ENCODE measurements around the gene IRF2BPL. TPM values are rescaled to one million over a fixed set of nuclear protein-coding genes. Genes with fewer than 3 reads are reported as not detected.

IRF2BPL gene
- total and polyA plus RNA-seq, 4 donors = 3.8 to 15.8 (median 7.4) TPM

- H3K4me1 ChIP-seq (ENCODE audit: control insufficient read depth in 4 of 4, insufficient read depth in 4 of 4, low read length in 3 of 4) = peaks cover 0 to 3% (median 0%) of the 10 kb centered on the region in 4 donors
- H3K36me3 ChIP-seq (ENCODE audit: control insufficient read depth in 4 of 4, insufficient read depth in 3 of 4, low read depth in 1 of 4, low read length in 3 of 4) = no peaks in the 10 kb centered on the region
- H3K4me3 ChIP-seq (ENCODE audit: low read depth in 1 of 3, low read length in 3 of 3) = no peak overlapping the region
- no peak overlapping the region for H3K27ac ChIP-seq (ENCODE audit: low read depth in 1 of 2, low read length in 2 of 2)
- H3K27me3 ChIP-seq (ENCODE audit: control insufficient read depth in 4 of 4, insufficient read depth in 4 of 4, low read length in 3 of 4) = no peaks in the 10 kb centered on the region
- no peaks in the 10 kb centered on the region for H3K9me3 ChIP-seq (ENCODE audit: control insufficient read depth in 4 of 4, low read length in 3 of 4)
- 86% methylated on average over 8 of the region's 8 CpGs for WGBS
- TF ChIP-seq RAD21 (IDR thresholded peaks at IDR 0.05) (no peak), ATF3 (IDR thresholded peaks at IDR 0.05) (no peak), GABPA (IDR thresholded peaks at IDR 0.05 in 1 of 2, conservative IDR thresholded peaks at IDR 0.05 in 1 of 2) (no peak), FOXA2 (IDR thresholded peaks at IDR 0.05) (no peak), TAF1 (conservative IDR thresholded peaks at IDR 0.05) (no peak), HNF4A (conservative IDR thresholded peaks at IDR 0.05) (no peak)
- no peak for DNase-seq (ENCODE audit: low spot score)
- no peak overlapping the region for H3K9ac ChIP-seq (ENCODE audit: low read depth in 1 of 2, low read length in 2 of 2)
Observed at GRCh38 chr14:77064521-77065178, 36.1 kb upstream of the IRF2BPL start.

- H3K36me3 ChIP-seq (ENCODE audit: control insufficient read depth in 4 of 4, insufficient read depth in 3 of 4, low read depth in 1 of 4, low read length in 3 of 4) = no peaks in the 10 kb centered on the region
- H3K4me1 ChIP-seq (ENCODE audit: control insufficient read depth in 4 of 4, insufficient read depth in 4 of 4, low read length in 3 of 4) = peaks cover 0 to 3% (median 0%) of the 10 kb centered on the region in 4 donors
- WGBS = 82% methylated on average over 10 of the region's 10 CpGs
Observed at GRCh38 chr14:77063571-77064171, 35.2 kb upstream of the IRF2BPL start.

GRCh38 chr14:77062261-77062660, 33.8 kb upstream of the IRF2BPL start:
- H3K27me3 ChIP-seq (ENCODE audit: control insufficient read depth in 4 of 4, insufficient read depth in 4 of 4, low read length in 3 of 4) = no peaks in the 10 kb centered on the region
- no peak overlapping the region for H3K27ac ChIP-seq (ENCODE audit: low read depth in 1 of 2, low read length in 2 of 2)
- no peaks in the 10 kb centered on the region for H3K9me3 ChIP-seq (ENCODE audit: control insufficient read depth in 4 of 4, low read length in 3 of 4)
- H3K4me1 ChIP-seq (ENCODE audit: control insufficient read depth in 4 of 4, insufficient read depth in 4 of 4, low read length in 3 of 4) = no peaks in the 10 kb centered on the region
- H3K36me3 ChIP-seq (ENCODE audit: control insufficient read depth in 4 of 4, insufficient read depth in 3 of 4, low read depth in 1 of 4, low read length in 3 of 4) = no peaks in the 10 kb centered on the region
- H3K9ac ChIP-seq (ENCODE audit: low read depth in 1 of 2, low read length in 2 of 2) = no peak overlapping the region
- DNase-seq (ENCODE audit: low spot score) = no peak
- 87% methylated on average over 3 of the region's 3 CpGs for WGBS
- H3K4me3 ChIP-seq (ENCODE audit: low read depth in 1 of 3, low read length in 3 of 3) = no peak overlapping the region
- TF ChIP-seq EGR1 (IDR thresholded peaks at IDR 0.05; ENCODE audit: low read depth in 2 of 2) (no peak), TAF1 (conservative IDR thresholded peaks at IDR 0.05) (no peak), ZBTB33 (IDR thresholded peaks at IDR 0.05) (no peak), YY1 (IDR thresholded peaks at IDR 0.05) (no peak), JUND (IDR thresholded peaks at IDR 0.05) (no peak), ATF3 (IDR thresholded peaks at IDR 0.05) (no peak), MAX (IDR thresholded peaks at IDR 0.05) (no peak), RXRA (IDR thresholded peaks at IDR 0.05) (no peak), SP1 (IDR thresholded peaks at IDR 0.05) (no peak)

More at GRCh38 chr14:77063571-77064171, 35.2 kb upstream of the IRF2BPL start:
- DNase-seq (ENCODE audit: low spot score) = no peak
- H3K9me3 ChIP-seq (ENCODE audit: control insufficient read depth in 4 of 4, low read length in 3 of 4) = no peaks in the 10 kb centered on the region
- H3K27me3 ChIP-seq (ENCODE audit: control insufficient read depth in 4 of 4, insufficient read depth in 4 of 4, low read length in 3 of 4) = no peaks in the 10 kb centered on the region
- no peak overlapping the region for H3K4me3 ChIP-seq (ENCODE audit: low read depth in 1 of 3, low read length in 3 of 3)
- no peak overlapping the region for H3K9ac ChIP-seq (ENCODE audit: low read depth in 1 of 2, low read length in 2 of 2)
- TF ChIP-seq EGR1 (IDR thresholded peaks at IDR 0.05; ENCODE audit: low read depth in 2 of 2) = no peak
- no peak for TF ChIP-seq RXRA (IDR thresholded peaks at IDR 0.05)
- TF ChIP-seq FOXA1 (IDR thresholded peaks at IDR 0.05) = no peak
- no peak for TF ChIP-seq ZBTB33 (IDR thresholded peaks at IDR 0.05)
- TF ChIP-seq HNF4G (IDR thresholded peaks at IDR 0.05) = no peak
- TF ChIP-seq ATF3 (IDR thresholded peaks at IDR 0.05) = no peak
- no peak for TF ChIP-seq GABPA (IDR thresholded peaks at IDR 0.05 in 1 of 2, conservative IDR thresholded peaks at IDR 0.05 in 1 of 2)
- no peak for TF ChIP-seq FOXA2 (IDR thresholded peaks at IDR 0.05)
- no peak for TF ChIP-seq TAF1 (conservative IDR thresholded peaks at IDR 0.05)
- TF ChIP-seq YY1 (IDR thresholded peaks at IDR 0.05) = no peak
- TF ChIP-seq NR2F2 (IDR thresholded peaks at IDR 0.05) = no peak
- H3K27ac ChIP-seq (ENCODE audit: low read depth in 1 of 2, low read length in 2 of 2) = no peak overlapping the region
